Mesenteric fat pad (tissue), 1 donor: ENCODE results near the gene PSPH. TPM values are rescaled to one million over a fixed set of nuclear protein-coding genes. Genes with fewer than 3 reads are reported as not detected.
A peak's percentile ranks its signal among the peaks of the same experiment; 100 is the strongest.
"Not testable (repeated sequence)": the region's sequence is repeated elsewhere in the genome, so short reads cannot be mapped to it uniquely, and the experiment has no call there.

Source experiments
- DNase-seq: peaks from one replicate; pipeline ENCODE4 v3.0.0-alpha.2; 2020; ENCODE audit warnings: low spot score
- long read RNA-seq: library from polyadenylated mRNA; unstranded; transcript quantifications from one replicate; pipeline ENCODE4 v2.0.0, GENCODE V29; 2020
- total RNA-seq: library from RNA; stranded (reverse); fragmentation: NEBNext Ultra II Directional; extraction: Animal tissue kit (Norgen Biotek cat#: 25700); gene quantifications from one replicate; pipeline ENCODE4 v1.2.1, GENCODE V29; 2021
- donor health status: DM: yes; HTN: yes; CAD: no.

The PSPH gene
- 7.5 TPM for total RNA-seq
- long read RNA-seq, transcript PSPH-202 (8 exons, 2,178 nt), result major isoform, 8 of 38 reads
- long read RNA-seq, partial matches to known transcripts, result 2 of 38 reads
- long read RNA-seq, other reads (novel, unspliced or antisense), result 26 of 38 reads

DNA sequence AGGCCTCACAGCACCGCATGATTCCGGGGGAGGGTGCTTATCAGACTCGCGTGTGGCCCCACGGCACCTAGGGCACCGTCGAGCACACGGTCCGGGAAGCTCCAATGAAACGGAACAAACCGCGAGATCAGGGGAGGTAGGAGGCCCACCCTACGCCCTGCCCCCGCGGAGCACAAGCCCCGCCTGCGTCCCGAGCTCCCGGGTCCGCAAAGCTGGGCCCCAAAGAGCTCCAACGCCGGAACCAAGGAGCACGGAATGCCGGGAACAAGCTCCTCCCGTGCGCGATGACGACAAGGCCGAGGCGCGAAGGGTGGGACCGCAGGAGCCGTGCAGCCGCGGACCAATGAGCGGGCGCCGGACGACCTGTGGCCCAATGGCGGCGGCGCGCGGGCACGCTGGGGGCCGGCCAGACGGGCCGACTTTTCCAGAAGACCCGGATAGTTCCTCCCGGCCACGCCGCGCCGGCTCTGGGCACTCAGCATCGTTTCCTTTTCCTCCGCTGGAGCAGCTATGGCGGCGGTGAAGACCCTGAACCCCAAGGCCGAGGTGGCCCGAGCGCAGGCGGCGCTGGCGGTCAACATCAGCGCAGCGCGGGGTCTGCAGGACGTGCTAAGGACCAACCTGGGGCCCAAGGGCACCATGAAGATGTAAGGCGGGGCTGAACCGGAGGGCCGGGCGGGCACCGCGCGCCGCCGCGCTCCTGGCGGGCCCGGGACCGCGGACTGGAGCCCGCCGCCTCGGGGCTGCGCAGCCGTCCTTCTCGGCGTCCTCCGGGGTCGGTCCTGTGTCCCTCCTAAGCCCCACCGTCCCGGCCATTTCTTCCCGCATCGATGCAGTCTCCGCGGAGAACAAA, at the start of gene PSPH, which contains the start of gene CCT6A:
PSPH (minus strand) TSS at position 106 of the 853 bp plus-strand sequence. CDS start 30,232 bp downstream, outside the sequence.
CCT6A (plus strand) TSS at position 427 of the 853 bp plus-strand sequence; CDS start at position 511, 84 bp downstream.
- peak; percentile 99 for DNase-seq

DNA sequence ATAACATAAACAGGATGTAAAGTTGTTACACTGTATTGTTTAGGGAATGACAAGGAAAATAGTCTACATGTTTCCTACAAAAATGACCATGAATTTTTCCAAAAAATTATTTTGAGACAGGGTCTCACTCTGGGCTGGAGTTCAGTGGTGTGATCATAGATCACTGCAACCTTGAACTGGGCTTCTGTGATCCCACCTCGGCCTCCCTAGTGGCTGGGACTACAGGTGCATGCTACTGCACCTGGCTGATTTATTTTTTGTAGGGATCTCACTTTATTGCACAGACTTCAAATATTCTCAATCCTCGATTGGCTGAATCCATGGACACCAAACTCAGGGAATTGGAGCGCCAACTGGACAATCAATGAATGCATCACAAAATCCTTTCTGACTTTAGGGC, 48.4 kb upstream of the PSPH start:
- DNase-seq, result no peak

DNA sequence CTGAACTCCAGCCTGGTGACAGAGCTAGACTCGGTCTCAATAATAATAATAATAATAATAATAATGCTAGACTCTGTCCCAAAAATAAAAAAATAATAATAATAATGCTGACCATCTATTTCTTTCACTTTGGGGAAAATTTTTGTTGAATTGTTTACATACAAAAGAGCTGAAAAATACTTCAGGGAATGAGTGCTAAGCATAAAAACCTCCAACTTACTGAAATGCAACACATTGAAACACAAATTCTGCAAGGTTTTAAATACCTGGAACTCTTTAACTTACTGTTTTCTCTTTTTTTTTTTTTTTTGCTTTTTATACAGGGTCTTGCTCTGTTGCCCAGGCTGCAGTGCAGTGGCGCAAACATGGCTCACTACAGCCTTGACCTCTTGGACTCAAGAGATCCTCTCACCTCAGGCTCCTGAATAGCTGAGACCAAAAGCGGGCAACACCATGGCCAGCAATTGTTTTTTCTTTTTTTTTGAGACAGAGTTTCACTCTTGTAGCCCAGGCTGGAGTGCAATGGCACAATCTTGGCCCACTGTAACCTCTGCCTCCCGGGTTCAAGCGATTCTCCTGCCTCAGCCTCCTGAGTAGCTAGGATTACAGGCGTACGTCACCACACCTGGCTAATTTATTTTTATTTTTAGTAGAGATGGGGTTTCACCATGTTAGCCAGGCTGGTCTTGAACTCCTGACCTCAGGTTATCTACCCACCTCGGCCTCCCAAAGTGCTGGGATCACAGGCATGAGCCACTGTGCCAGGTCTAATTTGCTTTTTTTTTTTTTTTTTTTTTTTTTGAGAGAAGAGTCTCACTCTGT, 47.2 kb upstream of the PSPH start:
- DNase-seq, result not testable (repeated sequence)

DNA sequence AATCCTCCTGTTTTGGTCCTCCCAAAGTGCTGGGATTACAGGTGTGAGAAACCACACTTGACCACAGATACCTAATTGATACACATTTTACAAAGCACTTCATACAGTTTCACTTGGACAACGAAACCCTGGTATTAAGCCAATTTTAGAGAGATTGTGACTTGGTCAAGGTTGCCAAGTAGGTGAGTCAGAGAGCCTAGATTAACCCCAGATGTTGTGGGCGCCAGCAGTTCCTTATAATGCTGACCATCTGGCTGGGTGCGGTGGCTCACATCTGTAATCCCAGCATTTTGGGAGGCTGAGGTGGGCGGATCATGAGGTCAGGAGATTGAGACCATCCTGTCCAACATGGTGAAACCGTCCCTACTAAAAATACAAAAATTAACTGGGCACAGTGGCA, 46.5 kb upstream of the PSPH start:
- DNase-seq, result no peak

DNA sequence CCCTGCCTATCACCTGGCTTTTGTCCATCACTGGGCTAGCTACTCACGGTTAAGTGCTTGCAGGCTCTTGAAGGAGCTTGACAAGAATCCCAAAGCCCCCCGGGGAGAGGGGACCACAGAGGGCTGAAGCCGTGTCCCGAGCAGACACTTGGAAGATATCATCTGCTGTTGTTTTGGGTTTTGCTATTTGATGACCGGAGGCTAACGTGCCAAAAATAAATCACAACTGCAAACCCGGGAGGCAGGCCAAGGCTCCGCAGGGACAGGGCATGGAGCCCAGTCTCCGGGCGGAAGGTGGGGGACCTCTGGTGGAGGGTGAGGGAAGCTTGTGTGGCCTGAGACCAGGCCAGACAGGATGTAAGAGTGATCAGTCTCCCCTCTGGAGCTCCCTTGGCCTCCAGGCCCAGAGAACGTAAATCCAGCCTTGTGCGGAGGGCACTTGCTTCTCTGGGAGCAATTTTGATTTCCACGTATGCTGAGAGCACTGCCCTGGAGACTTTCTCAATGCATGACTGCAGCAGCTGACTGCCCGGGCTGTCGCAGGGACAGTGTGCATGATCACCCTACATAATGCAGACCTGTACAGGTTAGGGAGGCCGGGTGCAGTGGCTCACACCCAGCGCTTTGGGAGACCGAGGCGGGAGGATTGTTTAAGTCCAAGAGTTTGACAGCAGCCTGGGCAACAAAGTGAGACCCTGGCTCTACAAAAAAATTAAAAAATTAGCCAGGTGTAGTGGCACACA, 41.7 kb upstream of the PSPH start, which contains the start of gene PHKG1:
PHKG1 (minus strand) TSS at position 164 of the 743 bp plus-strand sequence. CDS start 4,011 bp downstream, outside the sequence.
- DNase-seq, result no peak

DNA sequence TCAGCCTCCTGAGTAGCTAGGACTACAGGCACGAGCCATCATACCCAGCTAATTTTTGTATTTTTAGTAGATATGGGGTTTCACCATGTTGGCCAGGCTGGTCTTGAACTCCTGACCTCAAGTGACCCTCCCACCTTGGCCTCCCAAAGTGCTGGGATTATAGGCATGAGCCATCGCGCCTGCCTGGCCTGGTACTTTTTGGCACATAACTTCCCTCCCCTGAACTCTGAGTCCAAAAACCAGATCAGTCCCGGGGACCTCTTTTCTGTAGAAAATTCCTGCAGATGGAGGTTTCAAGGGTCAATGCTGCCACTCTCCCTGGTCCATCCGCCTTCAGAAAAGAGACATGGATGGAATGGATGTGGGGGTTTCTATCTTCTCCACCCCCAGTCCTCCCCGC, 41.1 kb upstream of the PSPH start:
- DNase-seq, result not testable (repeated sequence)

DNA sequence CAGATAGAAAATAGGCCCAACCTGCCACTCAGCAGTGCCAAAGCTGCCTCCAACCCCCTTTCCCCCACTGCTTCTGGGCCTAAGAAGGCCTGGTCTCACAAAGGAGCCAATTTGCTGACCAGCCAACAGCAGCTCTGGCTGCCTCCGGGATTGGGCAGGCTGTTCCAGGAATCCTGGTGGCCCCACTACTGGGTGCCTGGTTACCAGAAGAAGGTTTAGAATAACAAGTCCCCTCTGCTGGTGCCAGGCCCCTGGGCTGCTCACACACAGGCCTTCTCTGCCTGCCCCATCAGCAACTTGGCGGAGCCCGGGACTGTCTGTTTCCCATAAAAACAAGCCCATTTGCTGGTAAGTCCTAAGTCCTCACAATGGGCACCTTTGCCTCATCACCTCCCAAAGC, 40.3 kb upstream of the PSPH start:
- no peak for DNase-seq

DNA sequence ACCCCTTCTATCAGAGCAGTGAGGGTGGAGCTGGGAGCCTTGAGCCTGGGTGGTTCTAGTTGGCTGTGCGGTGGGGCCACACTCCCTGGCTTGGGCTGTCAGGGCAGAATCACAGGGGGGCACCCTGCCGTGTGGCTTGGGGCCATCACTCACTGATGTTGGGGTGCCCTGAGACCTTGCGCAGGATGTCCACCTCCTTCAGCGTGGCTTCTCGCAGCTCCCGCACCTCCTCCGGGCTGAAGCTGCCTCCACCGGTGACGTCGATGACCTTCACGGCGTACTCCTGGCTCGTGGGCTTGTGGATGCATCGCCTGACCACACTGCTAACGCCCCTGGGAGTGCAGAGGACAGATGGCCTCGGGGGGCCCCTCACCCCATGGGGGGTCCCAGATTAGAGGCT, 36.2 kb upstream of the PSPH start:
- DNase-seq, result no peak

DNA sequence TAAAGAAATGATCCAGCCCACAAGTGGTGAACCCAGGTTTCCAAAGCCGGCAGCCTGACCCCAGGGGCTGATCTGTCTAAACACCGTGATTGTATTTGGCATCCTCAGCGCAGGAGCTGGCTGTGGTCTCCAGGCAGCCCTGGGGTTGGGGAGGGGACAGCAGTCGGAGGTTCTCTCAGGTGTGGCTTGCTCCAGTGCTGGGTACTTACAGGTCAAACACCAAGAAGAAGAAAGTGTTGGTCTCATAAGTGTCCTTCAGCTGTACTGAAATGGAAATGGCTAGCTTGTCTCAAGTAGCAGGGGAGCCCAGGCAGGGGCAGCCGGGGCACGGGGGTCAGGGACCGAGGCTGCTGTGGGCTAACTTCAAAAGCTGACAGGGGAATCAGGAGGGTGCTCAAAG, 35.5 kb upstream of the PSPH start:
- no peak for DNase-seq

DNA sequence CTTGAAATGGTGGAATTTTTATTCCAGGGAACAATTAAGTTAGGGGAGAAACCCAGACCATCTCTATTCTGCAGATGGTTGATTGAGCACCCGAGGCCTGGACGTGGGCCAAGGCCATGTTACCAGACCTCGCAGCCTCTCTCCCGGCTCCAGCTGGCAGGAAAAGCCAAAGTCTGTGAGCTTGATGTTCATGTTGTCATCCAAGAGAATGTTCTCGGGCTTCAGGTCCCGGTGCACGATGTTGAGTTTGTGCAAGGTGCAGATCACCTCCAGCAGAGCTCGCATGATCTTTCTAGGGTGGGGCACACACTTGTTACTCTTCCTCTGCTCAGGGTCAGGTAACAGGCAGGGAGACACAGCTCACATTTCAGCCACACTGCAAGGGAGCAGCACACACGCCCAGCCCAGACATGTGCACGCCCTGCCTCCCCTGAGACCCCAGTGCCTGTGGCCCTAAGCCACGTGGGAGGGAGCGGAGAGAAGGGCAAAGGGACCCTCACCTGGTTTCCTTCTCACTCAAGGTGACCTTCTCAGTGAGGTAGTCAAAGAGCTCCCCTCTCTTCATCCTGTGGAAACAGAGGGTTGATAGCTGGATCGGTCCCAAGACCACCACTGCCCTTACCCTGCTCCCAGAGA, 32.0 kb upstream of the PSPH start:
- DNase-seq, result no peak

DNA sequence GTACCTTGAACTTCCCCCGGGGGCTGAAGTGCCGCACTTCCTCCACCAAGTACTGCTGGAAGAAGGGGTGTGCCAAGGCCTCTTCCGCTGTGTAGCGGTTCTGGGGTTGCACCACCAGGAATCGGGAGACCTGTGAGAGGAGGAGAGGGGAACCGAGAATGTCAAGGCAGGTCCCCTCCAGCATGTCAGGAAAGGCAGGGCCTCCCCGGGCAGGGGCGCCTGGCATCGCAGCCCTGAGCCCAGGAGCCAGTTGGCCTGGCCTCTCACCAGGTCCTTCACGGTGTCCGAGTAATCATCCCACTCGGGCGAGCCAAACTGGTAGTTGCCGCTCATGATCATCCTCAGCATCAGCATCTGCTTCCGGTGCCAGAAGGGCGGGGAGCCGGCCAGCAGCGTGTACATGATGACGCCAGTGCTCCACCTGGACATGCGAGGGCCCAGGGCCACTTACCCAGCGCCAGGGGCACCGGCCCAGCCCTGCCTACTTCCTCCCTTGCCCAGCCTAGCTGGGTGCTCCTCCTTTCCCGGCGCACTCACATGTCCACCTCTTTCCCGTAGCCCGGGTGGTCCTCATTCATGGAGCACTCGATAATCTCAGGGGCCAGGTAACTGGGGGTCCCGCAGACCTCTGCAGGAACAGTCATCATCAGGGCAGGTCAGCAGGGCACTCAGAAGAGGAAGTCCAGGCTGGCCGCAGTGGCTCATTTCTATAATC, 30.5 kb upstream of the PSPH start:
- no peak for DNase-seq

DNA sequence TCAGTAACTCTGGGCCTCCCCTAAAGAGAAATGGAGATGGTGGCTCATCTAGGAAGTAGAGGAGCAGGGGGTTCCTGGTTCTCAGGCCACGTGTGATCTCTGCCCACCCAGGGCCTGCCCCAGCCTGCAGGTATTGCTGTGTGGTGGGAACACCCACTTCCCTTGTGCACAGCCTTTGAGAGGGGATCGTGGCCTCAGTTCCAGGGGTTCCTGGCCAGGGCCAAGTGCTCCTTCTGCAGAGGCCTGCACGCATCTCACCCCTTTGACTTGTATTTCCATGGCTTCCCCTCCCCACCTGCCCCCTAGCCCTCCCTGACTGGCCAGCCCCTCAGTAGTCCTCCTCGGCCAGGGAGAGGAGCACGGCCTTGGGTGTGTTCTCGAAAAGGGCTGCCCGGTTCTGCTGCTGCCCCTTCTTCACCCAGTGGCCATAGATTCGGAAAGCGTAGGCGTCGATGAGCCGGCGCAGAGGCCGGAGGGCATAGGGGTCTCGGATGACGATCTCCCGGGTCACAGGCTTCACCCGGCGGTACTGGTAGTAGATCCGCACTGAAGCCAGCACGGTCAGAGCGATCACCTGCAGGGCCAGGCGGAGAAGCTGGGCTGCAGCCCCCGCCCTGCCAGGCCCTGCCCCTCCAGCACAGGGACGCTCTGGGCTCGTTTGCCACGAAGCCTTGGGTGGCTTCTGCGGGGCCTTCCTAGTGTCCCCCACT, 29.6 kb upstream of the PSPH start:
- DNase-seq, result peak; percentile 72

DNA sequence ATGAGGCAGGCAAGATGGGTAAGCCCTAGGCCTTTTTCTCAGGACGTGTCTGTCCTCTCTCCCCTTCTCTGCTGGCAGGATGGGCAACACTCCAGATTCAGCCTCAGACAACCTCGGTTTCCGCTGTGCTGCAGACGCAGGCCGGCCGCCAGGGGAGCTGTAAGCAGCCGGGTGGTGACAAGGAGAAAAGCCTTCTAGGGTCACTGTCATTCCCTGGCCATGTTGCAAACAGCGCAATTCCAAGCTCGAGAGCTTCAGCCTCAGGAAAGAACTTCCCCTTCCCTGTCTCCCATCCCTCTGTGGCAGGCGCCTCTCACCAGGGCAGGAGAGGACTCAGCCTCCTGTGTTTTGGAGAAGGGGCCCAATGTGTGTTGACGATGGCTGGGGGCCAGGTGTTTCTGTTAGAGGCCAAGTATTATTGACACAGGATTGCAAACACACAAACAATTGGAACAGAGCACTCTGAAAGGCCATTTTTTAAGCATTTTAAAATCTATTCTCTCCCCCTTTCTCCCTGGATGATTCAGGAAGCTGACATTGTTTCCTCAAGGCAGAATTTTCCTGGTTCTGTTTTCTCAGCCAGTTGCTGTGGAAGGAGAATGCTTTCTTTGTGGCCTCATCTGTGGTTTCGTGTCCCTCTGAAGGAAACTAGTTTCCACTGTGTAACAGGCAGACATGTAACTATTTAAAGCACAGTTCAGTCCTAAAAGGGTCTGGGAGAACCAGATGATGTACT, 28.4 kb upstream of the PSPH start:
- DNase-seq, result peak; percentile 92

DNA sequence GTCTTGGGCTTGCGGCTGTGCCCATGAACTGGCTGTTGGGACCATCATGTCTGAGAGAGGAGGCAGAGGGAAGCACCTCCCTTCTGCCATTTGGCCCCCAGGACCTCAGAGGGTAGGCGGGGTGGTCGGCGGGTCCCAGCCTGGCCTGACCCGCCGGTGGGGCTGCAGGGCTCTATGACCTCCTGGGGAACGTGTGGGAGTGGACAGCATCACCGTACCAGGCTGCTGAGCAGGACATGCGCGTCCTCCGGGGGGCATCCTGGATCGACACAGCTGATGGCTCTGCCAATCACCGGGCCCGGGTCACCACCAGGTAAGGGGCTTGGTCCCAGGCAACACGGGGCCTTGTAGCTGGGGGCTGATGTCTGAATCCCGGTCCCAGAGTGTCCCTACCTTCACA, 27.0 kb upstream of the PSPH start:
- DNase-seq, result peak; percentile 73

DNA sequence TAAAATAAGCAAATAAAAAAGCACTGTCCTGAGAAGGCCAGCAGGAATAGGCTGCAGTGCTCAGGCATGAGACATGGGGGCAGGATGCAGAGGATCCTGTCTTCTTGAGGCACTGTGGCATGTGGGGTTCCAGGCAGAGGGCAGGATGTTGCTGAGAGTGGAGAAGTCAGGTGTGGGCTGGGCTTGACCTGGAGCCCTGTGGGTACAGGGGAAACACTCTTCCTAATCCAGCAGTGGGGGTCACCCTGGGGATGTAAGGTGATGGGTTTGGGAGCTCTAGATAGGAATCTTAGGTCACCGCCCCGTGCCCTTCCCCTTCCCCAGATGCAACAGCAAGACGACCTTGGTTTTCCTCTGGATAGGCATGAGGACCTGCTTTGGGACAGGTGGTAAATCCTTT, 26.4 kb upstream of the PSPH start:
- peak; percentile 43 for DNase-seq

DNA sequence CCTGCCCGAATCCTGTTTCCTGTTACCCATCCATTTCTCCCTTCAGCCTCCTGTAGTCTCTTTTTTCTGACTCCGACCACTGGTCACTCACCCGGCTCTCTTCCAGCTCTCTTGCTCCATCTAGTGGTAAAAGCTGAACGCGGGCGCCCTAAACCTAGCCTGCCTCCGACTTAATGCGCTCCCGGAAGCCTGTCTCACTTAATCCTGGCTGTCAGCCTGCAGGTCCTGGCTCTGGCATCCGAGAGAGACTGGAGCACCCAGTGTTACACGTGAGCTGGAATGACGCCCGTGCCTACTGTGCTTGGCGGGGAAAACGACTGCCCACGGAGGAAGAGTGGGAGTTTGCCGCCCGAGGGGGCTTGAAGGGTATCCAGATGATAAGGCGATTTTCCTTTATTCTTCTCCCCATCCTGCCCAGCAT, 23.1 kb upstream of the PSPH start:
- peak; percentile 90 for DNase-seq

DNA sequence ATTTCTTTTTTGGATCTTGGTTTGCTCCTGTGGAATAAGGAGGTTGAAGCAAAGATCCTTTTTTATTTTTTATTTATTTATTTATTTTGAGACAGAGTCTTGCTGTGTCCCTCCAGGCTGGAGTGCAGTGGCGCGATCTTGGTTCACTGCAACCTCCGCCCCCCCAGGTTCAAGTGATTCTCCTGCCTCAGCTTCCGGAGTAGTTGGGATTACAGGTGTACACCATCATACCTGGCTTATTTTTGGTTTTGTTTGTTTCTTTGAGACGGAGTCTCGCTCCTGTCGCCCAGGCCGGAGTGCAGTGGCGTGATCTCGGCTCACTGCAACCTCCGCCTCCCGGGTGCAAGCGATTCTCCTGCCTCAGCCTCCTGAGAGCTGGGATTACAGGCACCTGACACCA, 15.1 kb upstream of the PSPH start:
- peak; percentile 78 for DNase-seq

DNA sequence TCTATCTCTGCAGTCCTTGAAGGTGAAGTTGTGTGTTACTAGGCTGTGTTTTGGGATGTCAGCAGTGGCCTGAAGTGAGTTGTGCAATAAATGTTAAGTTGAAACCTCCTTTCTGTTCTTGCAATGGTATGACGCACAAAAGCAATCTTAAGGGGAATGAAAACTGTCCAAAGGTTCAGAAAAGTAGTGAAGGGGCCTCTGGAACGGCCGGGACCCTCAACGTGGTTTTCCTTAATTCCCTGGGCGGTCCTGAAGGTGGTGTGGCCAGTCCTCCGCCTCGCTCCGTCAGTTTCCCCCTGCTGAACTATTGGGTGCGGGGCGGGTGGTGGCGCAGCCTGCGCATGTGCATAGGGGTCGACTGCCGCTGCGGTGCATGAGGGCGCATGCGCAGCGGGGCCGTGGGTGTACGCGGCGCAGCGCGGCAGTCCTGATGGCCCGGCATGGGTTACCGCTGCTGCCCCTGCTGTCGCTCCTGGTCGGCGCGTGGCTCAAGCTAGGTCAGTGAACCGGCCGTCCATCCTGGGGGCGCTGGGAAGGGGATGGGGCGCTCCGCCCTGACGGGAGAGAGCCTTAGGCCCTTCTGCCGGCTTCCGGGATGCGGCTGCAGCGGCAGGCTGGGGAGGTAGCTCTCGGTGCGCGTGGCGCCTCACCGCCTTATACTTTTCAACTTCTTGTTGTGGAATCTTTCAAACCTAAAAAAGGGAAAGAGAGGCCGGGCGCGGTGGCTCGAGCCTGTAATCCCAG, 12.8 kb upstream of the PSPH start, which contains the start of gene SUMF2:
SUMF2 (plus strand) TSS at position 405 of the 744 bp plus-strand sequence; CDS start at position 431, 26 bp downstream.
- peak; percentile 97 for DNase-seq
